Stimulated activated CD4-positive, alpha-beta T cell treated with anti-CD3 and anti-CD28 coated beads, Interleukin-12 subunit alpha, Interleukin-12 subunit beta, amount 100 ng/mL, for 24 hours (primary cell): ENCODE measurements around the gene NRBP1.

Experiments used
- DNase-seq, 2 experiments: peaks; one replicate each; pipeline ENCODE4 v3.0.0-alpha.2; 2020; ENCODE audit warnings: low read depth in 2 of 2

The NRBP1 gene

GRCh38 chr2:27489498-27490397 is 61.3 kb downstream of the NRBP1 start, which contains the start of gene IFT172:
Gene IFT172 (minus strand): TSS chr2:27489743. CDS start chr2:27489653, 90 bp downstream.
- peak; percentile 95 to 99 for DNase-seq
